ENCODE measurements around the gene TUBB1. TPM values are rescaled to one million over a fixed set of nuclear protein-coding genes. Genes with fewer than 3 reads are reported as not detected.
"Not testable (repeated sequence)": the region's sequence is repeated elsewhere in the genome, so short reads cannot be mapped to it uniquely, and the experiment has no call there.

Gene TUBB1
- total RNA-seq, 1 donor from 2014 or later, result 0.47 TPM

GRCh38 chr20:59006167-59006863 lies 12.9 kb upstream of the TUBB1 start:
- no peak for DNase-seq

- no peak for DNase-seq
Observed at GRCh38 chr20:59006864-59007664, 12.2 kb upstream of the TUBB1 start, which contains the start of gene CTSZ. Gene CTSZ, minus strand, starts transcription at chr20:59007254. Its CDS starts 126 bp downstream, at chr20:59007128.

GRCh38 chr20:59007665-59008511 lies 11.3 kb upstream of the TUBB1 start:
- no peak for DNase-seq

- DNase-seq, result no peak
Observed at GRCh38 chr20:59008715-59009336, 10.4 kb upstream of the TUBB1 start.

- no peak for DNase-seq
Observed at GRCh38 chr20:59010321-59010994, 8.8 kb upstream of the TUBB1 start.

- no peak for DNase-seq
Observed at GRCh38 chr20:59010995-59011873, 8.0 kb upstream of the TUBB1 start.

- not testable (repeated sequence) for DNase-seq
Observed at GRCh38 chr20:59011874-59012157, 7.4 kb upstream of the TUBB1 start.

- no peak for DNase-seq
Observed at GRCh38 chr20:59013031-59013951, 5.9 kb upstream of the TUBB1 start.

GRCh38 chr20:59013959-59014608 lies 5.1 kb upstream of the TUBB1 start:
- DNase-seq, result no peak

- DNase-seq, result no peak
Observed at GRCh38 chr20:59014680-59015389, 4.4 kb upstream of the TUBB1 start.

GRCh38 chr20:59015411-59015810 lies 3.8 kb upstream of the TUBB1 start:
- no peak for DNase-seq

GRCh38 chr20:59015812-59016711 lies 3.2 kb upstream of the TUBB1 start:
- DNase-seq, result no peak

- no peak for DNase-seq
Observed at GRCh38 chr20:59016795-59017492, 2.3 kb upstream of the TUBB1 start.

GRCh38 chr20:59017493-59018231 lies 1.6 kb upstream of the TUBB1 start:
- no peak for DNase-seq

GRCh38 chr20:59018817-59019216 lies 412 bp upstream of the TUBB1 start:
- no peak for DNase-seq

GRCh38 chr20:59020938-59021551 lies 1.8 kb downstream of the TUBB1 start:
- no peak for DNase-seq
